ENCODE results near the gene AGL. TPM values are rescaled to one million over a fixed set of nuclear protein-coding genes. Genes with fewer than 3 reads are reported as not detected.

AGL gene
- total RNA-seq, 1 experiment from 2014 or later: 12.0 TPM

DNA sequence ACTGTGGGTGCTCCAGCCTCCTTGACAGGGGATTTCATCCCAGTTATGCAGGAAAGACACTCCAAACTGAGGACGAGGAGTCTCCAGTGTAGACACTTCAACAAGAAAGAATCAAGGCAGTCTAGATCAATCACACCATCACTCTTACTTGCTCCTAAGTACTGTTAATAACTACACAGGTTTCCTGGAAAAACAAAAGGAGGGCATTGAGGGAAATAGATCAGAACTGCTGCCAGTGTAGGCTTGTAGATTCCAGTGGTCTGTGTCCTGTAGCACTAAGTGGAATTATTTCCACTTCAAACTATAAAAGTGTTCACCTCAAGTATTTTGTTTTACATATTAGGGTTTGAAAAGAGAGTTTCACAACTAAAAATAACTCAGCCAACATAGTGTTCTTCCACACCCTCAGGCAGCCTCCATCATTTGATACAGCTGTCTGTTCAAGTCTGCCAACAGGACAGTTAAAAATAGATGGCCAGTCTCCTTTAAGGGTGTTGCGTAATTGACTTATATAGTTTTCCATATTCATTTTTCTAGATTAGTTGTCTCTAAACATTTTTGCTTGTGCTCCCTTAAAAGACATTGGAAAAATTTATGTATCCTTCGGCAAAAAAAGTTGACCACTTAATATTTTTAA lies 32.0 kb upstream of the AGL start:
- intact Hi-C loops (cut with micrococcal nuclease; ENCODE audit: unreplicated experiment) (no loop called here), in situ Hi-C loops (cut with HindIII; ENCODE audit: low pct_unique_long_range_greater_than_20kb, low sequenced_read_pairs) (no loop called here)
- H3K27ac ChIP-seq (ENCODE audit: low read length): no peak overlapping the region
- ChIA-PET POLR2A (no interaction called here), CTCF (no interaction called here)
- no peak overlapping the region for H3K4me3 ChIP-seq (ENCODE audit: low read depth in 2 of 2, low read length in 2 of 2)
- no peaks in the 10 kb centered on the region for H3K36me3 ChIP-seq (ENCODE audit: control insufficient read depth, insufficient read depth, low read length)
- H3K9me3 ChIP-seq (ENCODE audit: control insufficient read depth, insufficient read depth, low read depth, low read length): no peaks in the 10 kb centered on the region
- H3K27me3 ChIP-seq (ENCODE audit: control insufficient read depth, insufficient read depth, low read length): no peaks in the 10 kb centered on the region
- no peaks in the 10 kb centered on the region for H3K4me1 ChIP-seq (ENCODE audit: control insufficient read depth, insufficient read depth, low read length)
- BruUV-seq (replicated peaks): no TSS peak
- DNase-seq (ENCODE audit: low read depth, low spot score) (no peak), ATAC-seq (no peak)
- TF ChIP-seq POLR2AphosphoS5 (IDR thresholded peaks at IDR 0.05; ENCODE audit: low read depth, low read length) (no peak), TCF7L2 (IDR thresholded peaks at IDR 0.05; ENCODE audit: low read depth, low read length) (no peak)
- TF ChIP-seq, protein P1, sequence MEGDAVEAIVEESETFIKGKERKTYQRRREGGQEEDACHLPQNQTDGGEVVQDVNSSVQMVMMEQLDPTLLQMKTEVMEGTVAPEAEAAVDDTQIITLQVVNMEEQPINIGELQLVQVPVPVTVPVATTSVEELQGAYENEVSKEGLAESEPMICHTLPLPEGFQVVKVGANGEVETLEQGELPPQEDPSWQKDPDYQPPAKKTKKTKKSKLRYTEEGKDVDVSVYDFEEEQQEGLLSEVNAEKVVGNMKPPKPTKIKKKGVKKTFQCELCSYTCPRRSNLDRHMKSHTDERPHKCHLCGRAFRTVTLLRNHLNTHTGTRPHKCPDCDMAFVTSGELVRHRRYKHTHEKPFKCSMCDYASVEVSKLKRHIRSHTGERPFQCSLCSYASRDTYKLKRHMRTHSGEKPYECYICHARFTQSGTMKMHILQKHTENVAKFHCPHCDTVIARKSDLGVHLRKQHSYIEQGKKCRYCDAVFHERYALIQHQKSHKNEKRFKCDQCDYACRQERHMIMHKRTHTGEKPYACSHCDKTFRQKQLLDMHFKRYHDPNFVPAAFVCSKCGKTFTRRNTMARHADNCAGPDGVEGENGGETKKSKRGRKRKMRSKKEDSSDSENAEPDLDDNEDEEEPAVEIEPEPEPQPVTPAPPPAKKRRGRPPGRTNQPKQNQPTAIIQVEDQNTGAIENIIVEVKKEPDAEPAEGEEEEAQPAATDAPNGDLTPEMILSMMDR (IDR thresholded peaks at IDR 0.05): no peak
- TF ChIP-seq, protein P2, sequence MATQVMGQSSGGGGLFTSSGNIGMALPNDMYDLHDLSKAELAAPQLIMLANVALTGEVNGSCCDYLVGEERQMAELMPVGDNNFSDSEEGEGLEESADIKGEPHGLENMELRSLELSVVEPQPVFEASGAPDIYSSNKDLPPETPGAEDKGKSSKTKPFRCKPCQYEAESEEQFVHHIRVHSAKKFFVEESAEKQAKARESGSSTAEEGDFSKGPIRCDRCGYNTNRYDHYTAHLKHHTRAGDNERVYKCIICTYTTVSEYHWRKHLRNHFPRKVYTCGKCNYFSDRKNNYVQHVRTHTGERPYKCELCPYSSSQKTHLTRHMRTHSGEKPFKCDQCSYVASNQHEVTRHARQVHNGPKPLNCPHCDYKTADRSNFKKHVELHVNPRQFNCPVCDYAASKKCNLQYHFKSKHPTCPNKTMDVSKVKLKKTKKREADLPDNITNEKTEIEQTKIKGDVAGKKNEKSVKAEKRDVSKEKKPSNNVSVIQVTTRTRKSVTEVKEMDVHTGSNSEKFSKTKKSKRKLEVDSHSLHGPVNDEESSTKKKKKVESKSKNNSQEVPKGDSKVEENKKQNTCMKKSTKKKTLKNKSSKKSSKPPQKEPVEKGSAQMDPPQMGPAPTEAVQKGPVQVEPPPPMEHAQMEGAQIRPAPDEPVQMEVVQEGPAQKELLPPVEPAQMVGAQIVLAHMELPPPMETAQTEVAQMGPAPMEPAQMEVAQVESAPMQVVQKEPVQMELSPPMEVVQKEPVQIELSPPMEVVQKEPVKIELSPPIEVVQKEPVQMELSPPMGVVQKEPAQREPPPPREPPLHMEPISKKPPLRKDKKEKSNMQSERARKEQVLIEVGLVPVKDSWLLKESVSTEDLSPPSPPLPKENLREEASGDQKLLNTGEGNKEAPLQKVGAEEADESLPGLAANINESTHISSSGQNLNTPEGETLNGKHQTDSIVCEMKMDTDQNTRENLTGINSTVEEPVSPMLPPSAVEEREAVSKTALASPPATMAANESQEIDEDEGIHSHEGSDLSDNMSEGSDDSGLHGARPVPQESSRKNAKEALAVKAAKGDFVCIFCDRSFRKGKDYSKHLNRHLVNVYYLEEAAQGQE (IDR thresholded peaks at IDR 0.05; ENCODE audit: insufficient read depth in 1 of 2, low read depth in 2 of 2, low read length in 1 of 2): no peak

DNA sequence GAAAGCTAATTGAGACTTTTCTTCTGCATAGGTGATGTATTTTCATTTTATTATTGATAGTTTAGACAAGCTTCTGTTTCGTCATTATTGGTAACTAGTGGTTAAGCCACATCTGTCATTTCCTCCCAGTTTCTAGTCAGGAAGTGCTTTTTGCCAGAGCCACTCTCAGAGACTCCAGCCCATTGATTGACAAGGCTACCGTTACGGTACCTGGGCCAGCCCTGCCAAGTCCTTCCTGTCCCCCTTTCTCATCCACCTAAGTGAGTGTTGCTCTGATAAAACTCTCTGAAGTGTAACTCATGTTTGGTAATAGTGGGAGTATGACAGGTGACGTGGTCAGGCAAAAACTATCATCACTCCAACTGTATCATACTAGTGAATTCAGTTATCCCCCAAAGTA lies 29.6 kb upstream of the AGL start:
- ChIA-PET CTCF (no interaction called here), POLR2A (no interaction called here)
- no peak overlapping the region for H3K4me3 ChIP-seq (ENCODE audit: low read depth in 2 of 2, low read length in 2 of 2)
- no peaks in the 10 kb centered on the region for H3K36me3 ChIP-seq (ENCODE audit: control insufficient read depth, insufficient read depth, low read length)
- in situ Hi-C loops (cut with HindIII; ENCODE audit: low pct_unique_long_range_greater_than_20kb, low sequenced_read_pairs) (no loop called here), intact Hi-C loops (cut with micrococcal nuclease; ENCODE audit: unreplicated experiment) (no loop called here)
- ATAC-seq (no peak), DNase-seq (ENCODE audit: low read depth, low spot score) (no peak)
- TF ChIP-seq POLR2AphosphoS5 (IDR thresholded peaks at IDR 0.05; ENCODE audit: low read depth, low read length) (no peak), TCF7L2 (IDR thresholded peaks at IDR 0.05; ENCODE audit: low read depth, low read length) (no peak), SIN3A (IDR thresholded peaks at IDR 0.05; ENCODE audit: borderline replicate concordance, insufficient read depth, low read depth, low read length) (no peak)
- TF ChIP-seq, protein P2 (IDR thresholded peaks at IDR 0.05; ENCODE audit: insufficient read depth in 1 of 2, low read depth in 2 of 2, low read length in 1 of 2): no peak
- no peaks in the 10 kb centered on the region for H3K27me3 ChIP-seq (ENCODE audit: control insufficient read depth, insufficient read depth, low read length)
- no TSS peak for BruUV-seq (replicated peaks)
- no peaks in the 10 kb centered on the region for H3K9me3 ChIP-seq (ENCODE audit: control insufficient read depth, insufficient read depth, low read depth, low read length)
- no peak overlapping the region for H3K27ac ChIP-seq (ENCODE audit: low read length)
- no peaks in the 10 kb centered on the region for H3K4me1 ChIP-seq (ENCODE audit: control insufficient read depth, insufficient read depth, low read length)

All from Panc1 (cell line).